ENCODE data around the gene FBXL16. TPM values are rescaled to one million over a fixed set of nuclear protein-coding genes. Genes with fewer than 3 reads are reported as not detected.

The FBXL16 gene
- total RNA-seq, 6 experiments from 2014 or later: 0.05 to 2.3 (median 1.7) TPM; not detected in 3

DNA sequence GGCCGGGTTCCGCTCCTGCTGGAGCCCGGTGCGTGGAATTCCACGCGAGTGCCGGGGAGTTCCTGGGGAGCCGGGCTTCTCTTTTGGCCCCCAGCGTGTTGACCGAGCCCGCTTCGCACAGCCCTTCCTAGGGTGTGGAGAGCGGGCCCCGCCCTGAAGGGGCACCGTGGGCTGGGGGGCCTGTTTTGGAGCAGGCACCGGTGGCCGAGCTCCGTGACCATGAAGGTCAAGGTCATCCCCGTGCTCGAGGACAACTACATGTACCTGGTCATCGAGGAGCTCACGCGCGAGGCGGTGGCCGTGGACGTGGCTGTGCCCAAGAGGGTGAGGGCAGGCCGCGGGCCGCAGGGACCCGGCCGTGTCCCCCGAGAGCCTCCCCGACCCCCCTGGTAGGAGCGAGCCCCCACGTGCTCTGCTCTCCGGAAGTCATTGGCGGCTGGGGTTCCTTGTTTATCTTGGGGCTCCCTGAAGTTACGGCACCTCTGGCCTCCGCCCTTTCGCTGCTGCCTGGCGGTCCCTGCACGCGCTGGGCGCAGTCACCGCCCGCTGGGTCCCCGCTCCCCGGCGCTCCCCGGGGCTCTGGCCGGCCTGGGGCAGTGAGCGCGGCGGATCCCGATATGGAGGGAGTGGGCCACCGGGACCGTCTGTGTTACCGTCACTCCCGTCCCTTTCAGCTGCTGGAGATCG, 21.8 kb upstream of the FBXL16 start:
- ATAC-seq: no peak
- peak in 1 of 3 donors; percentile 32 for DNase-seq
- no CpG with 5 or more reads among the region's 61 CpGs for WGBS (ENCODE audit: insufficient coverage, low coverage, low lambda C conversion rate, missing lambda C conversion rate)
- Histone ChIP-seq H3K27ac (no peak overlapping the region), H3K4me1 (peaks cover 0 to 15% (median 0%) of the 10 kb centered on the region in 4 donors), H3K4me3 (peak overlapping the region; percentile 18 to 40 (median 25)), H3K27me3 (no peaks in the 10 kb centered on the region), H3K9me3 (no peaks in the 10 kb centered on the region), H3K36me3 (peaks cover 0 to 3% (median 0%) of the 10 kb centered on the region in 4 donors)
- intact Hi-C loops (cut with DNase I): no loop called here
- TF ChIP-seq, protein P1, sequence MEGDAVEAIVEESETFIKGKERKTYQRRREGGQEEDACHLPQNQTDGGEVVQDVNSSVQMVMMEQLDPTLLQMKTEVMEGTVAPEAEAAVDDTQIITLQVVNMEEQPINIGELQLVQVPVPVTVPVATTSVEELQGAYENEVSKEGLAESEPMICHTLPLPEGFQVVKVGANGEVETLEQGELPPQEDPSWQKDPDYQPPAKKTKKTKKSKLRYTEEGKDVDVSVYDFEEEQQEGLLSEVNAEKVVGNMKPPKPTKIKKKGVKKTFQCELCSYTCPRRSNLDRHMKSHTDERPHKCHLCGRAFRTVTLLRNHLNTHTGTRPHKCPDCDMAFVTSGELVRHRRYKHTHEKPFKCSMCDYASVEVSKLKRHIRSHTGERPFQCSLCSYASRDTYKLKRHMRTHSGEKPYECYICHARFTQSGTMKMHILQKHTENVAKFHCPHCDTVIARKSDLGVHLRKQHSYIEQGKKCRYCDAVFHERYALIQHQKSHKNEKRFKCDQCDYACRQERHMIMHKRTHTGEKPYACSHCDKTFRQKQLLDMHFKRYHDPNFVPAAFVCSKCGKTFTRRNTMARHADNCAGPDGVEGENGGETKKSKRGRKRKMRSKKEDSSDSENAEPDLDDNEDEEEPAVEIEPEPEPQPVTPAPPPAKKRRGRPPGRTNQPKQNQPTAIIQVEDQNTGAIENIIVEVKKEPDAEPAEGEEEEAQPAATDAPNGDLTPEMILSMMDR (IDR thresholded peaks at IDR 0.05): no peak
- no peak for TF ChIP-seq POLR2A (IDR thresholded peaks at IDR 0.05)

DNA sequence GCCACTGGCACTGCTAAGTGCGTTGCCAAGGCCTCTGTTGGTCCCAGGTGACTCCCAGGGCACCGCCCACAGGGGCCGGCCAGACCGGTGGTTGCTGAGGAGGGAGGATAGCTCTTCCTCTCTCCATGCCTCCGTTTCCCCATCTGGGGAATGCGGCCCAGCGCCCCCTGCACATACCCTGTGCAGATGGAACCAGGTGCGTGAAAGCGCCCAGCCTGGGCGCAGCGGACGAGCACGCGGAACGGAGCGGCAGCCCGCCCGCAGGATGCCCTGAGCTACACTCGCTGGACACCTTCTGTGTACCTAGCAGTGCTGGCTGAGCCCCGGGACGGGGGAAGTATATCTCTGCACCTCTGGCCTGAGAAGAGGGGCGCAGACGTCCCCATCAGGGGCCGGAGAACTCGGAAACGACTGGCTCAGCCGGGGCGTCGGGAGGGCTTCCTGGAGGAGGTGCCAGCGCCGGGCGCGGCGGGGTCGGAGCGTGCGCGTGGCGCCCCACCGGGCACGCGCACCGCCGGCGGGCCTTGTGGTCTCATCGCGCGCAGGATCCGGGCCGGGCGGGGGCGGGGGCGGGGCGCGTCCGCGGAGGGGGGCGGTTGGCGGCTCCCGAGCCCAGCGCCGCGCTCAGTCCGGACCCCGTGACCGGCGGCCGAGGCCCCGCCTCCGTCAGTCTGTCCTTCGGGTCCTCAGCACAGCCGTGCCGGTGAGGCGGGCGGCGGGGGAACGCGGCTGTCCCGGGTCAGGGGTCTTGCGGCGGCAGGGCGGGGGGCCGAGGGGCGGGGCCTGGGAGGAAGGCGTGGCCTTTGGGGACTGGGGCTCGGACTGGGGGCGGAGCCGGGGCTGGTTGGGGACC, 21.1 kb upstream of the FBXL16 start, which contains the start of the genes CCDC78 and HAGHL:
Gene CCDC78 (minus strand): TSS at position 6 of the 853 bp plus-strand sequence. CDS start 76 bp downstream, outside the sequence.
Gene HAGHL (plus strand): TSS at position 669 of the 853 bp plus-strand sequence. CDS start 404 bp downstream, outside the sequence.
- 5% methylated on average over 4 of the region's 88 CpGs for WGBS (ENCODE audit: insufficient coverage, low coverage, low lambda C conversion rate, missing lambda C conversion rate)
- H3K9me3 ChIP-seq: no peaks in the 10 kb centered on the region
- peaks cover 0 to 17% (median 1%) of the 10 kb centered on the region in 4 donors for H3K4me1 ChIP-seq
- ATAC-seq: peak in 3 of 4 donors; percentile 8 to 41 (median 15)
- intact Hi-C loops (cut with DNase I): no loop called here
- peak within 1 kb of the TSS; percentile 18 to 40 (median 25) for H3K4me3 ChIP-seq
- no peaks in the 10 kb centered on the region for H3K27me3 ChIP-seq
- TF ChIP-seq, protein P1 (IDR thresholded peaks at IDR 0.05): no peak
- TF ChIP-seq POLR2A (IDR thresholded peaks at IDR 0.05): no peak
- H3K36me3 ChIP-seq: no peaks in the 10 kb centered on the region
- peak in 1 of 3 donors; percentile 49 for DNase-seq
- no peak within 1 kb of the TSS for H3K27ac ChIP-seq

DNA sequence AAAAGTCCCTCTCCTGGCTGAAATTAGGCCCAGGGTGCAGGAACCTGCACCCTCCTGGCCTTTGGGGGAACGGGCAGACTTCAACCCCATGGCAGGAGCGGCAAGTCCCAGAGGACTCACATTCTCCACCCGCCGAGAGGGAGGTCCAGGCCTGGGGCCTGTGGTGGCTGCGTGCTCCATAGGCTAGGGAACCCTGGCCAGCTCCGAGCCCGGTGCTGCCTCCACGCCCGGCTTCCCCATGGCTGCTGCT, 20.5 kb upstream of the FBXL16 start:
- peaks cover 0 to 21% (median 2%) of the 10 kb centered on the region in 4 donors for H3K4me1 ChIP-seq
- WGBS (ENCODE audit: insufficient coverage, low coverage, low lambda C conversion rate, missing lambda C conversion rate): 30% methylated on average over 2 of the region's 9 CpGs
- no peak overlapping the region for H3K27ac ChIP-seq
- H3K36me3 ChIP-seq: no peaks in the 10 kb centered on the region
- intact Hi-C loops (cut with DNase I): no loop called here
- no peak for TF ChIP-seq POLR2A (IDR thresholded peaks at IDR 0.05)
- TF ChIP-seq, protein P1 (IDR thresholded peaks at IDR 0.05): no peak
- ATAC-seq (no peak), DNase-seq (no peak)
- no peaks in the 10 kb centered on the region for H3K27me3 ChIP-seq
- H3K4me3 ChIP-seq: no peak overlapping the region
- no peaks in the 10 kb centered on the region for H3K9me3 ChIP-seq

DNA sequence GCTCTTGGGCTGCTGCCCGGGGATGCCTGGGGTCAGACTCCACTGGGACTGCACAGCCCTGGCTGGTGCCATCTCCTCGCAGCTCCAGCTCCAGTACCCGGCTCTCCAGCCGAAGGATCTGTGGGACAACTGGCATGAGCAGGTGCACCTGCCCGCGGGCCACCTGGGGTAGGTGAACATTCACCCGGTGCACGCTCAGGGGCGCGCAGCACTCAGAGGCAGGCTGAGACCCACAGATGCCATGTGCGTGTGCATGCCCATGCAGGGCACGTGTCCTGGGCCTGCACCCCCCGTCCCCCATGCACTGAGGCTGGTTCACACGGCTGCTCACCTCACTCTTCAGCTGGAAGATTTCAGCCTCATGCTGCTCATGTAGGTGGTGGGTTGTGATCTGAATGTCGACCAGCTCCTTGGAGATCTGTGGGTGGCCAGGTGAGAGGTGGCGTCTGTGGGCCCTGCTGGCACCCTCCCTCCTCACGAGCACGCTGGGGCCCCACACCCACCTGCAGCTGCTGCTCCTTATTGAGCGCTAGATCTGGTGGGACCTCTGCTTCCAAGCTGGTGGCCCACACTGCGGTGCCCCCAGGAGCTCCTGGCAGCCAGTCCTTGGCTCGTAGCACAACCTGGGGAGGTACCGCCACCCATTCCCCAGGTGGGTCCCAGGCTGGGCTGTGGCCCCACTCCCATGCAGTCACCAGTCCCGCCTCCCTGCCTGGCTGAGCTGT, 20.0 kb upstream of the FBXL16 start:
- Histone ChIP-seq H3K4me3 (no peak overlapping the region), H3K27me3 (no peaks in the 10 kb centered on the region), H3K27ac (no peak overlapping the region), H3K36me3 (no peaks in the 10 kb centered on the region), H3K4me1 (peaks cover 0 to 21% (median 2%) of the 10 kb centered on the region in 4 donors), H3K9me3 (no peaks in the 10 kb centered on the region)
- intact Hi-C loops (cut with DNase I): no loop called here
- TF ChIP-seq POLR2A (IDR thresholded peaks at IDR 0.05): no peak
- TF ChIP-seq, protein P1 (IDR thresholded peaks at IDR 0.05): no peak
- ATAC-seq: no peak
- WGBS (ENCODE audit: insufficient coverage, low coverage, low lambda C conversion rate, missing lambda C conversion rate): 41% methylated on average over 3 of the region's 23 CpGs
- DNase-seq: no peak

Measured in right lobe of liver (tissue), 6 donors.